ENCODE measurements around the gene MEIOB. TPM values are rescaled to one million over a fixed set of nuclear protein-coding genes. Genes with fewer than 3 reads are reported as not detected.

Gene MEIOB
- total RNA-seq, 1 experiment from 2014 or later: 1.3 TPM

DNA sequence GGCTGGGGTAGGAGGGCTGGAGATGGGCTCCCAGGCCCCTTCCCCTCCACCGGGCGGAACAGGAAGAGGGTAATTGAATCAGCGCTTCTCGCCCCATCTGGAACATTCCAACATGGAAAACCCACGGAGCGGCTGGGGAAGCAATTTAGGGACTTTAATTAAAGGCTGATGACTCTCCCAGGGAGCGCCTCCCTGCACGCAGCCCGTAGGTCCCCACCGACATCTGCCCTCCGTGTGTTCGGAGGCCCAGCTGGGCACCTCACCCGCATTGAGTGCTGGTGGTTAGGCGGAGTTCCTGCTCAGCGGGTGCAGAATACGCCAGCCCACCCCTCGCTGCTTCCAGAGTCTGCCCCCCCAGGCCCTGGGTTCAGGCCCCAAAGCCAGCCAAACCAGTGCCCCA, 36.2 kb upstream of the MEIOB start:
- Histone ChIP-seq H3K27ac (ENCODE audit: insufficient read length, low read depth, low read length) (no peak overlapping the region), H3K4me1 (ENCODE audit: insufficient read depth, low read length) (no peaks in the 10 kb centered on the region; the same call in 1 of the 2 replicates), H3K4me2 (ENCODE audit: insufficient read depth, insufficient read length, low read length) (no peak overlapping the region), H2BK20ac (ENCODE audit: low read depth, low read length, poor library complexity, severe bottlenecking) (no peak overlapping the region), H2BK12ac (ENCODE audit: insufficient read length, low read depth, low read length) (no peak overlapping the region), H2AK5ac (ENCODE audit: insufficient read length, low read length) (no peak overlapping the region), H3K23me2 (ENCODE audit: insufficient read length, low read depth, low read length, poor library complexity, severe bottlenecking) (no peaks in the 10 kb centered on the region), H4K91ac (ENCODE audit: insufficient read length, low read depth, low read length) (no peak overlapping the region), H4K8ac (replicated peaks; ENCODE audit: insufficient read length, low read depth, low read length) (no peak overlapping the region), H3K79me1 (ENCODE audit: insufficient read depth, low read depth, low read length, poor library complexity, severe bottlenecking) (no peaks in the 10 kb centered on the region), H2AFZ (ENCODE audit: low read length) (no peak overlapping the region), H3K14ac (ENCODE audit: insufficient read depth, low read length) (no peak overlapping the region), H3K4ac (ENCODE audit: low read depth, low read length) (no peak overlapping the region), H3K23ac (ENCODE audit: insufficient read length, low read depth, low read length) (no peak overlapping the region), H3K56ac (ENCODE audit: insufficient read length, low read depth, low read length) (no peak overlapping the region), H3K9me3 (ENCODE audit: control insufficient read depth, low read depth, low read length) (no peaks in the 10 kb centered on the region), H3K18ac (ENCODE audit: insufficient read length, low read depth, low read length) (no peak overlapping the region), H4K20me1 (ENCODE audit: control insufficient read depth, insufficient read depth, insufficient read length) (no peaks in the 10 kb centered on the region), H3K27me3 (ENCODE audit: insufficient read depth, low read length) (no peaks in the 10 kb centered on the region), H3T11ph (ENCODE audit: low read length) (no peak overlapping the region), H2BK15ac (ENCODE audit: low read depth, low read length) (no peak overlapping the region), H2BK5ac (ENCODE audit: insufficient read length, low read length) (no peak overlapping the region), H3K9ac (ENCODE audit: extremely low read depth, insufficient read length, low read length) (no peak overlapping the region), H3K79me2 (ENCODE audit: insufficient read depth, low read length) (no peaks in the 10 kb centered on the region), H4K5ac (ENCODE audit: insufficient read length, low read depth, low read length) (no peak overlapping the region), H2BK120ac (ENCODE audit: low read depth, low read length, poor library complexity, severe bottlenecking) (no peak overlapping the region)
- Mint-ChIP-seq H3K9me3 (no peaks in the 10 kb centered on the region), H3K4me3 (no peak overlapping the region), H3K27ac (no peak overlapping the region), H3K27me3 (ENCODE audit: low read depth) (peaks cover 25% of the 10 kb centered on the region), H3K4me1 (peaks cover 0 to 20% of the 10 kb centered on the region in 2 experiments; a peak in 2 of 4 replicates), H3K36me3 (ENCODE audit: insufficient read depth in 1 of 3, low read depth in 3 of 3) (no peaks in the 10 kb centered on the region; a peak in 1 of 7 replicates)
- no peak for DNase-seq
- no CpG with 5 or more reads among the region's 17 CpGs for WGBS (ENCODE audit: extremely low coverage, insufficient read length, low lambda C conversion rate)
- TF ChIP-seq, protein P1, sequence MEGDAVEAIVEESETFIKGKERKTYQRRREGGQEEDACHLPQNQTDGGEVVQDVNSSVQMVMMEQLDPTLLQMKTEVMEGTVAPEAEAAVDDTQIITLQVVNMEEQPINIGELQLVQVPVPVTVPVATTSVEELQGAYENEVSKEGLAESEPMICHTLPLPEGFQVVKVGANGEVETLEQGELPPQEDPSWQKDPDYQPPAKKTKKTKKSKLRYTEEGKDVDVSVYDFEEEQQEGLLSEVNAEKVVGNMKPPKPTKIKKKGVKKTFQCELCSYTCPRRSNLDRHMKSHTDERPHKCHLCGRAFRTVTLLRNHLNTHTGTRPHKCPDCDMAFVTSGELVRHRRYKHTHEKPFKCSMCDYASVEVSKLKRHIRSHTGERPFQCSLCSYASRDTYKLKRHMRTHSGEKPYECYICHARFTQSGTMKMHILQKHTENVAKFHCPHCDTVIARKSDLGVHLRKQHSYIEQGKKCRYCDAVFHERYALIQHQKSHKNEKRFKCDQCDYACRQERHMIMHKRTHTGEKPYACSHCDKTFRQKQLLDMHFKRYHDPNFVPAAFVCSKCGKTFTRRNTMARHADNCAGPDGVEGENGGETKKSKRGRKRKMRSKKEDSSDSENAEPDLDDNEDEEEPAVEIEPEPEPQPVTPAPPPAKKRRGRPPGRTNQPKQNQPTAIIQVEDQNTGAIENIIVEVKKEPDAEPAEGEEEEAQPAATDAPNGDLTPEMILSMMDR (conservative IDR thresholded peaks at IDR 0.05): no peak

Measured in H9 (cell line).